Bone marrow (tissue), 2 donors: ENCODE data around the gene ELL.
A peak's percentile ranks its signal among the peaks of the same experiment; 100 is the strongest.

ENCODE experiments used
- DNase-seq, 2 donors: peaks; one replicate each; lab custom pipeline; 2025; lab: John Stamatoyannopoulos, UW

ELL gene

DNA sequence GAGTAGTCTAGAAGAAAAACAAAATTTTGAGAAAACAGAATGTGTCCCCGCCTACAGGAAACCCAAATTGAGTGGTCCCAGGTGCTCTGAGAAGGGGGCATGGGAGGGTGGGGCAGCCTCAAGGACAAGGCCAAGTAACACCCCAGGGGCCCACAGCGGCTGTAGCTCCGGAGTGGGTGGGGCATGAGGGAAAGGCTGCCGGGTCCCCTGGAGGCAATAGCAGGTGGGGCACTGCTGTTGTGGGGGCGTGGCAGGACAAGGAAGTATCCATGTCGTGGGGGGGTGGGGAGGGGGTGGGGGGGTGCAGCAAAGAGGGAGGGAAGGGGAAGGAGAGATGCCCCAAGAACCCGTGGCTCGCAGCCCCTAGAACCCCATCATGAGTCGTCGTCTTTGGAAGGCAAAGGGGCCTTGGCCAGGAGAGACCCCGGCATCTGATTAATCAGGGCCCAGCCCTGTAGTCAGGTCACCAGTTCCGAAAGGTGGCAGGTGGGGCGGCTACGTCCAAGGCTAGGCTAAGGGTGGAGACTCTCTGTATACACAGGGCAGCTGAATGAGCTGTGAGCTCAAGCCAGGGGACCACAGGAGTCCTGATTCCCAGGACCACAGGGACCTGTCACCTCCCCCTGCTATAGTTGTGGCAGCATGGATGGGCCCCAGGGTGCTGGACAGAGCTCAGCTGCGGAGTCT lies 76.5 kb downstream of the ELL start:
- DNase-seq: no peak

DNA sequence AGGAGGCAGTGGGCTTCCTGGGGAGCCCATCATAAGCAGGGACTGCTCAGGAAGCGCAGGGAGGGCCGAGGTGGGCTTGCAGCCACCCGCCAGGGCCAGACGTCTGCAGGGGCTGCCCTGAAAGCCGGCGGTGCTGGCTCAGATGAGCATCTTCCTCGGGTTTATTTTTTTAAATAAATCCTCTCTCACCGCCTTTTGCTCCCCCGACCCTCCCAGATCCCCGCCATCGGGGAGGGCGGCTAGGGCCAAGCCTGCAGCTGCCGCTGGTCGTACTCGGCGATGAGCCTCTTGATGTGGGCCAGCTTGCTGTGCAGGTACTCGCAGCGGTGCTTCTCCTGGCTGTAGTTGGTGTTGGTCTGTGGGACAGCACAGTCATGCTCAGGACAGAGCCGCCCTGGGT lies 77.4 kb downstream of the ELL start:
- no peak for DNase-seq

DNA sequence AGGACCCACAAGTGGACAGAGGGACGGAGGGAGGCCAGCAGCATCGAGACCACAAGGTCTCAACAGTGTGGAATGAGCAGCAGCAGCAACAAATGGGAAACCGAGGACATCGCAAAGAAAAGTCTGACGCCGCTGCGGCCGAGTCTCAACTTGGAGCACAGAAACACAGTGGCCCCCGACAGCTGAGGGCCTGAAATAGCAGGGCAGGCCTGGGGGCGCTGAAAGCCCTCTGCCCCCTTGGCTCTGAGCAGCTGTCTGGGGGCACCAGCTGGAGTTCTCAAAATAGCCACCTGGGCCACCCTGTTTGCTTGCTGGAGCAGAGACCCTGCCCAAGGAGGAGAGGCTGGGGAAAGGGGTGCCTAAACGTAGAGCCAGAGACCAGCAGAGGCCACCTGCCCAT lies 78.0 kb downstream of the ELL start:
- no peak for DNase-seq

DNA sequence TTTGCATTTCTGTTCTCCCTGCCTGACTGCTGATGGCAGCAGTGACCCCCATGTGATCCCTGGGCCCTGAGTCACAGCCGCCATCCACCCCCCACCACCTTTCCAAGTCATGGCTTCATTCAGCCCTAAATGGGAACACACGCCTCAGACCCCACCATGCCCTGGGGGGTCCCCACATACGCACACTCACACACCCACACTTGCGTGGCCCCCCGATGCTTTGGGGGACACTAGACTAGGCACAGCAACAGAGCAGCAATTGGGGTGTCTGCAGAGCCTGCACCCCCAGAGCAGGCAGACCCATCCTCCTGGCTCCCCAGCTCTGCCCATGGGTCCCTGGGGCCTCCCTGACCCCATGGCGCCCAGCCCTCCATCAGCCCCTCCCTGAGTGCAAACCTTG lies 78.5 kb downstream of the ELL start:
- no peak for DNase-seq

DNA sequence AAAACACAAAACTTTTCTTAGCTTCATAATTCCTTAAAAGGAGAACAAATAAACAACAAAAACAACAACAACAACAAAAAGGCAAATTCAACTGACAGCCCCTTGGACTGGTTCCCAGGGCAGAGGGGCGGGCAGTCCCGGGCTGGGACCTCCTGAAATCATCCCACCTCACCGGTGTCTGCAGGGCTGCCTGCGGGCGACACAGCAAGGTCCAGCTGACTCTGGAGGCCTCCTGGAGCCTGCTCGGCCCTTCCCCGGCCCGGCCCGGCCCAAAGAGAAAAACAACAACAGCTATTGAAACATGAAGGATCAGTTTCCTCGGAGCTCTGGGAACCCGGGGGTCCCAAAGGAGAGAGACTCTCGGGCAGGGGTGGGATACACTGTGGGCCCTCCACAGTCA lies 78.9 kb downstream of the ELL start:
- DNase-seq: no peak

DNA sequence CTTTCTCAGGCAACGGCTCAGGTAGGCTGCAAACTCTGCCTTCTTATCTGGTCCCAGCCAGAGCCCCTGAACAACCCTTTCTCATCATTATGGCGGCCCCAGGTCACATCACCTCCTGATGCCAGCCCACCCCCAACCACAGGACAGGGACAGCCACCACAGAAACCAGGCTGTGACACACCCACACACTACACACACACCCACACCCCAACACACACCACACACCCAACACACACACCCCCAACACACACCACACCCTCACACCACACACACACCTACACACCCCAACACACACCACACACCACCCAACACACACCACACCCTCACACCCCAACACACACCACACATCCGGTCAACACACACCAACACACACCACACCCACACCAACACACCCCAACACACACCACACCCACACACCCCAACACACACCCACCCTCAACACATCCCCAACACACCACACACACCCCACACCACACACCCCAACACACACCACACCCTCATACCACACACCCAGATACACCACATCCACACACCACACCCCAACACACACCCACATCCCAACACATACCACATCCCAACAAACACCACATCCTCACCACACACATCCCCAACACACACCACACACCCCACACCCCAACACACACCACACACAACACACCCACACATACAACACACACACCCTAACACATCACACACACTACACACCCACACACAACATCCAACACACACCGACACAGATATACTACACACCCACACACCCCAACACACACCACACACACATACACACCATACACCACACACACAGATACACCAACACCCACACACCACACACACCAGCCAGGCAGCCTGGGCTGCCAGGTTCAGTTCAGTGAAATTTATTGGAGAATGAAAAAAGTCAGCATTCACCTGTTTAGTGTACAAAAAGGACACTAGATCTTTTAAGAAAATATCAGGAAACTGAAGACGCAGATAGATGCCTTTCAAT lies 79.8 kb downstream of the ELL start:
- DNase-seq: no peak

DNA sequence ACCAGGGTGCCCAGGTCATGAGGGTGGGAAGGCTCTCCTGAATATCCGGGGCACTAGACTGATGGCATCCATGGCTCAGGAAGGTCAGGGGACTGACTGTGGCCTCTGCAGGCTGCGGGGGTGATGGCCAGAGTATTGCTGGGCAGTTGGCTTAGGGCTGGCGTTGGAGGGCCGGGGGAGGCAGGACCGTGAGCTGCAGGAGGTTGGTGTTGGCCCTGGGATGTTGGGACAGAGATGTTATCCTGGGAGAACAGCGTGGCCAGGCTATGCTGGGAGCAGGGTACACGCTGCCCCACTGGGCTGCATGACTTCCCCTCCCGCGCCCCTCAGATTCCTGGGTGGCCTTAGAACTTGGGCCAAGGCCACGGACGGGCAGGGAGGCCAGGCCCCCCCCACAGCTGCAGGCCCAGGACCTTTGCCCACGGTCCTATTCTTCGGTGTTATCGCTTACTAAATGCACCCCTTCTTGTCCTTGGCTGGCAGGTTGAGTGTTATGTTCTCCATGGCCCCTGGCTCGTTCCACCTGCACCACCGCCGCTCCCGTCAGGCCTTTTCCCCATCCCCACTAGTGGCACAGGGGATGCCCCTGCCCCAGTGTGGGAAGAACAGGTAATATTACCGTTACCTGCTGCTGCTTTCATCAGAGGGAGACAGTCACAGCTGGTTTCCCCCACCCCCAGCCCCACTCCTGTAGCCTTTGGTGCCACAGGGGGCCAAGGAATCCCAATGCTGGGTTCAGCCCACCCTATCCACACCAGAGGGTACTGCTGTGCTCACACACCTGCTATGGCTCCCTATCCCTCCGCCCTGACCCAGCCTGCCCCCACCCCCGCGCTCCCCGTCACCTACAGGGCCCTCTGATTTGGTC lies 80.7 kb downstream of the ELL start:
- DNase-seq: peak in 1 of 2 donors; percentile 9

DNA sequence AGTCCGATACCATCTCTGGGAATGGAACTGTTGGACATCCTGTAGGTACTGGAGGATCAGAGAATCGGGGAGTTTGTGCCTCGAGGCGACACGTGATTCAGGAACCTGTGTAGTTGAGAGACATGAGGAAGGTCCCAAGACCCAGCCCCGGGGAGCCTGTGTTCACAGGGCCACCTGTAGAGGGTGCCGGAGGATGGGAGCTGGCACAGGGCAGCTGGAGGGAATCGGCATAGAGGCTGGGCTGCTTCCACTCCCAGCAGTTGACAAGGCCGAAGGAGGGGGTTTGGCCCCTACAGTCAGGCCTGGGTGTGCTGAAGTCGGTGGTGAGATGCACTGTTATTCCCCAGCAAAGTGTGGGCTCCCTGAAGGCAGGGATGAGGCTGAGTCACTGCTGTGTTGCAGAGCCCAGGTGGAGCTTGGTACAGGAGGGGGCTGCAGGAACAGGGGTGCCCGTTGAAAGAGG lies 81.4 kb downstream of the ELL start:
- DNase-seq: no peak

DNA sequence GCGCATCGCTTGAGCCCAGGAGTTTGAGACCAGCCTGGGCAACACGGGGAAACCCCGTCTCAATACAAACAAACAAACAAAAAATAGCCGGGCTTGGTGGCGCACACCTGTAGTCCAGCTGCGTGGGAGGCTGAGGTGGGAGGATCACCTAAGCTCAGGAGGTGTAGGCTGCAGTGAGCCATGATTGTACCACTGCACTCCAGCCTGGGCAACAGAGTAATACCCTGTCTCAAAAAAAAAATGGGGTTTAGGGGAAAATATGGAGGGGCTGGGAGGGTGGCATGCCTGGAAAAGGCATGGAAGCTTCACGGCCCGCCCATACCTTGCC lies 82.0 kb downstream of the ELL start:
- DNase-seq: no peak

DNA sequence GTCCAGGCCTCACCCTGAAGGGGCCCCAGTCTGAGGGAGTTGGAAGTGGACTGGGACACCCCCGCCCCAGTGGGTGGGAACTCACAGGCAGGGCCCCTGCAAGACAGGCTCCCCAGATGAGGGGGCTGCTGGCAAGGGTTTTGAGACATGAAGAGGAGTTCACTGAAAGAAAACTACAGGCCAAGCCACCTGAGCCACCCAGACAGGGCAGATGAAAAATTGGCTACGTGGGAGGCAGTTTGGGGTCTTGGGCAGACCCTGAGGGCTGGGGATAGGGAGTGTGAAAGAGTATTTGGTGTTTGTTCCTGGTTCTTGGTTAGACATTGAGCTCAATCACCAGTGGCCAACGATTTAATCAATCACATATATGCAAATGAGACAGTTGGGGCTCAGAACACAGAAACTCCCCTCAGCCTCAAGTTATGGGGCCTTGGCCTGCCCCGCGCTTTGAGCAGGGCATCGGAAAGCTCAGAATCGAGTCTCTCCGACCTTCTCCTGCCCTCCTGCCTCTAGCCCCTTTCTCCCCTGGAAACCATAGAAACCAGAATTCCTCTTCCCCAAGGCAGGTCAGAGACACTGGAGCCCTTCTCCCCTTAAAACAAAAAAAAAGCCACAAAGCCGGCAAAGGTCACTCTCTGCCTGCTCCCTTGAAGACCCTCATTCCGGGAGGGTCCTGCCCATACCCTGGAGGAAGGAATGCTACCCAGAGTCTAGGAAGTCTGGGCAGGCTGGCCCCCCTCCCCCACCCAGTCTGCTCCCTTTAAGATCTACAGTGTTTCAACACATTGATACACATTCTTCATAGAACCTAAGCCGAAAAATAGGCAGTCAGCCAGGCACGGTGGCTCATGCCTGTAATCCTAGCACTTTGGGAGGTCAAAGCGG lies 82.6 kb downstream of the ELL start:
- DNase-seq: no peak

DNA sequence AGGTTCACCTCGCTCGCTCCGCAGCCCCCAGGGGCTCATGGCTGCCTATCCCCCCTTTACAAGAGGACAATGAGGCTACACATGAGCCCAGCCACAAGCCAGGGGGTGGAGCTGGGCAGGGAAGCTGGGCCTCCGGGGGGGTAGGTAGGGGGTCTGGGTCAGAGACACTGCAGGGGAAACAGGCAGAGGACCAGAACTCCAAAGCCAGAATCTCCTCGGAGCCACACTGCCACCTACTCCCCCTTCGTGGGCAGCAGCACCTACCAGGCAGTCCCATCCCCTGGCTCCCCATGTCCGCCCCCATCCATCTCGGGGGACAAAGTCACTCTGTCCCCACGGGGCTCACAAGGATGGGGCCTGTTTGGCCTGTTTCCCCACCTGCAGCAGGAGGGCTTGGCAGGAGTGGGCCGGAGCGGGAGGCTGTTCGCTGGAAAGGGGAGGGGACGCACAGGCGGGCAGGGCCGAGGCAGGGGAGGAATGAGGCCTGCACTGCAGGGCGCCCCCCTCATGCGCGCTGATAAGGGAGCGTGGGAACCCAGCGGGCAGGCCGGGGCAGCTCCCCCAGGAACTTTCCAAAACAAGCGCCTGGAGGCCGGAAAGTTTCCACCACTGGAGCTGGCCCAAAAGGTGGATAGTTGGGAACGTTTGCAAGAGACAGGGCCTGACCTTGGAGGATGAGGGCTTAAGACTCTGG lies 83.4 kb downstream of the ELL start:
- no peak for DNase-seq

DNA sequence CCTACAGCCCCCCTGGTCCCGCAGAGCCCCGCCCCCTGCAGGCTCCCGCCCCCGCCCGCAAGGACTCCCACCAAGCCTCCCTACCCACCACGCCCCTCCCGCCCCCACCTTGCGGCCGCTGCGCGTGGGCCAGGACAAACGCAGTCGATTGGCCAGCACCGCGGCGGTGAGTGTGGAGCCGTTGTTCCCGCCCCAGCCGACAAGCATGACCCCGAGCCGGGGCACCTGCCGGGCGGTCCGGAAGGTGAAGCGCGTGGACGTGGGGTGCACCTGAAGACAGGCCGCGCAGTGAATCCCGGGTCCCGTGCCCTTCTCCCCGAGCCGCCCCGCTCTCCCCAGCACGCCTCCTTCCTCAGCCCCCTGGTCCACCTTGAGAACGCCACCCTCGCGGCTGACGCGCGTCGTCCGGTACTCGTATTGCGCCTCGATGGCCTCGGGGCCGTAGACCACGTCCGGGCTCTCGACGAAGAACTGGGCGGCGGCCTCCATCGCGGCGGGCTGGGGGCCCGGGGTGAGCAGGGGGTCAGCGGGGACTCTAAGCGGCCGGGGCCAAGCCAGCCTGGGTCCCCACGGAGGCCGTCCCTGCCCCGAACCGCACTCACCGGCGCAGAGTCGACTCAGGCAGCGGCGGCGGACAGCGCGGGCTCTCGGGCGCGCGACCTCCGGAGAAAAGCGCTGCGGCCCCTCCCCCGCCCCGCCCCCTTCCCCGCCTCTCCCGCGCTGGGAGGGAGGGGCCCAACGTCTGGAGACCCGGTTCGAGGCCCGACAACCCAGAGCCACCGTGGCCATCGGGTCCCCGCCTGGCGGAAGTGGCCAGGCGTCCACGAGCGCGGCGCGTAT lies 84.2 kb downstream of the ELL start, which contains the start of gene ISYNA1:
TSS of gene ISYNA1 (minus strand) at position 643 of the 840 bp plus-strand sequence. CDS start at position 489, 154 bp downstream.
- peak in 1 of 2 donors; percentile 21 for DNase-seq

DNA sequence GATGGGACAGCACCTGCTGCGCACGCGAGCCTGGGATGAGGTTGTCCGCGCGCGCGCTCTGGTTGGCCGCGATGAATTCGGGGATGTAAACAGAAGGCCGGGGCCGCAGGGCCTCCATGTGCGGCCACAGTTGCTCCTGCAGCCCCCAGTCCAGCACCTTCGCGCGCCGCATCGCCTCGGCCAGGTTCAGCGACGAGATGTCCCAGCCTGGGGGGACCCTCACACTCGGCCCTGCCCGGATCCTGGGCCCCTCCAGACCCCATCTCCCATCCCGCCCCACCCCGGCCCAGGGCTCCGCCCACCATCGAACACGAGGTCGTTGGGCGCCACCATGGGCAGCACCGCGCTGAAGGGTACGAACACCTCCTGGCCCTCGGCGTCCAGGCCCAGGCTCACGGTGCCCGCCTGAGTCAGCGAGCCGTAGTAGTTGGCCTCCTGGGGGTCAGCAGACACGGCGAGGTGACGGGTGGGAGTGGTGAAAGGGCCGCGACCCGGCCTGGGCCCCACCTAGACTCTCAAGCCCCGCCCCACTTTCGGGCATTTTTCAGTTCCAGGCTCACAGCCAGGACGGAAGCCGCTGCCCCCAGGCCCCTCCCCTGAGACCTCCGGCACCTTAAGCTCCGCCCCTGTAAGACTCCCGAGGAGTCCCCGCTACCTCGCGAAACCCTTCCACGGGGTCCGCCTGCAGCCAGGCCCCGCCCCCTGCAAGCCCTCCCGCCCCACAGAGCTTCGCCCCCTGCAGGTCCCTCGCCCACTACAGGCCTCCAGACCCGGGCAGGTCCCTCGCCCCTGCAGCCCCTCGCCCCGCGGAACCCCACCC lies 85.0 kb downstream of the ELL start:
- peak in 1 of 2 donors; percentile 69 for DNase-seq

DNA sequence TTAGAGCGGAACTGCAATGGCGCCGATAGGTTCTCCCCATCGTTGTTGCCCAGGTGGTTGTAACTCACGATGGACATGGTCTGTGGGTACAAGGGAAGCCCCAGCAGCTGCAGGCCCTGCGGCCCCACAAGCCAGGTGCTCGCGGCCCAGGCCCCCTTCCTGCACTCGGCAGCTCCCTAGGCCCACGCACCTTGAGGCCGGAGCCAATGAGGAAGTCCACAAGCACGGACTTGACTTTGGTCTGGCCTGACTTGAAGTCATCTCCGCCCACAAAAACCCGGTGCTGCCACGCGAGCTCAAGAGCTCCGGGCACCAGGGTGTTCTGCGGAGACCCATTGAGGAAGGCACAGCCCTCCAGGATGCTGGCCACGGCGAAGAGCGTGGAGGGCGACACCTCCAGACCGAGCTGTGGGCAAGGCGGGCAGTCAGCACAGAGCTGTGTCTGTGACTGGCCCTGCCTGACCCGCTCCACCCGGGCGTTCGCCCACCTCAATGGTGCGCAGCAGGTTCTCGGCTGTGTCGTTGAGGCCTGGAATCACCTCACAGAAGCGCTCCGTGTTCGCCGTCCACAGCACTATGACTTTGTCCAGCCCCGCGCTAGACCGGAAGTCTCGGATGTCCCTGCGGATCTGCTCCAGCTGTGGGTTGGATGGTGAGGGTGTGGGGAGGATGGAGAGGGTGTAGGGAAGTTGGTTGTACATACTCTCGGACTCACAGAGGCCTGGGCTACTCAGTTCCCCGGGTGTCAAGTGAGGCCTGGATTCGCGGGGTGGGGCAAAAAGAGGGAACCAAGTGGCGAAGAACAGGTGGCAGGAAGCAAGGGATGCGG lies 85.8 kb downstream of the ELL start:
- no peak for DNase-seq

DNA sequence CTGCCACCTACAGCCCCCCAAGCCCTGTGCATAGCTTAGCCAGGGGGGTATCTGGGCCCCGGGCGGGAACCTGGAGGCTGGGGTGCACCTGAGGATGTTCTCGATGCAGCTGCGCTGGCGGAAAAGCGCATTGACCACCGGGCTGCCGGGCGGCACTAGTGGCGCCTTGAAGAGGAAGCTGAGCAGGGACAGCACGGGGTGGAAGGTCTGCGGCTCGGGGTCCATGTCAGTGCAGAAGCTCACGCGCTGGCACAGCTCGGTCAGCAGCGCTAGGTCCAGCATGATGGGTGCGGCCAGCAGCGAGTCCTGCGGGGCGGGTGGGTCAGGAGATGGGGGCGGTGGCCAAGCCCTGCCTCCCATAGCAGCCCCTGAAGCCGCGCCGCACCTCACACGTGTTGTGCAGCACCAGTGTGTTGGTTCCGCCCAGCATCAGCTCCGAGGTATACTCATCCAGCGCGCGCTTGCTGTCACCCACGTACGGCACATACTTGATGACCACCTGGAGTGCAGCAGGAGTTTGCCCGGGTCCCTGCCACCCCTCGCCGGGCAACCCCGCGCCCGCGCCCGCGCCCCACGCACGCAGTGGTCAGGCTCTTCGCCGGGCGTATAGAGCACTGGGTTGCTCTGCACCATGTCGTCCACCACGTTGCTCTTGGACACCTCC lies 86.6 kb downstream of the ELL start:
- DNase-seq: no peak

DNA sequence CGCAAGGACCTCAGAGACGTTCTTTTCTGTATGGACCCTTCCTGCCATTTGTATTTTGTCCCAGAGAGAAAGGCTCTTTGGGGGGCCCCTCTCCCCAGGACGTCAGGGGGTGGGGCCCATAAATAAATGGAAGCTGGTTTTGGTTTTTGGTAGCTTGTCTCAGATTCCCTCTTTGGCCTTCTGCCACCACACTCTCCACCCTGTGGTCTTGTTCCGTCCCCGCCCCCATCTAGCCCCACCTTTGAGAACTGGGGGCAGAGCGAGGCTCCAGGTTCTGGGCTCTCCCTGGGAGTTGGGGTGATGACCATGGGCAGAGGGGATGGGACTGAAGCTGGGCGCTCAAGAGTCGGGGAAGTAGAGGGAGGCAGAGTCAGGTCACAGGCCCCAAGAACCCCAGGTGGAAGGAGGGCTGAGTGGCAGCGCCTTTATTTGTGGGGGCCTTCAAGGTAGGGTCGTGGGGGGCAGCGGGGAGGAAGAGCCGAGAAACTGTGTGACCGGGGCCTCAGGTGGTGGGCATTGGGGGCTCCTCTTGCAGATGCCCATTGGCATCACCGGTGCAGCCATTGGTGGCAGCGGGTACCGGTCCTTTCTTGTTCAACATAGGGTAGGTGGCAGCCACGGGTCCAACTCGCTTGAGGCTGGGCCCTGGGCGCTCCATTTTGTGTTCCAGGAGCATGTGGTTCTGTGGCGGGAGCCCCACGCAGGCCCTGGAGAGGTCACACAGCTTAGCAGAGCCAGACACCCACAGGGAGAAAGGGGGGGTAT lies 87.3 kb downstream of the ELL start:
- DNase-seq: no peak
